ENCODE measurements around the gene METTL3. TPM values are rescaled to one million over a fixed set of nuclear protein-coding genes. Genes with fewer than 3 reads are reported as not detected.

The METTL3 gene
- total and polyA plus RNA-seq, 2 of the 8 experiments (the other 6 are each of a cell fraction or from before 2014, with no cell fraction given), result 103 to 144 TPM

DNA sequence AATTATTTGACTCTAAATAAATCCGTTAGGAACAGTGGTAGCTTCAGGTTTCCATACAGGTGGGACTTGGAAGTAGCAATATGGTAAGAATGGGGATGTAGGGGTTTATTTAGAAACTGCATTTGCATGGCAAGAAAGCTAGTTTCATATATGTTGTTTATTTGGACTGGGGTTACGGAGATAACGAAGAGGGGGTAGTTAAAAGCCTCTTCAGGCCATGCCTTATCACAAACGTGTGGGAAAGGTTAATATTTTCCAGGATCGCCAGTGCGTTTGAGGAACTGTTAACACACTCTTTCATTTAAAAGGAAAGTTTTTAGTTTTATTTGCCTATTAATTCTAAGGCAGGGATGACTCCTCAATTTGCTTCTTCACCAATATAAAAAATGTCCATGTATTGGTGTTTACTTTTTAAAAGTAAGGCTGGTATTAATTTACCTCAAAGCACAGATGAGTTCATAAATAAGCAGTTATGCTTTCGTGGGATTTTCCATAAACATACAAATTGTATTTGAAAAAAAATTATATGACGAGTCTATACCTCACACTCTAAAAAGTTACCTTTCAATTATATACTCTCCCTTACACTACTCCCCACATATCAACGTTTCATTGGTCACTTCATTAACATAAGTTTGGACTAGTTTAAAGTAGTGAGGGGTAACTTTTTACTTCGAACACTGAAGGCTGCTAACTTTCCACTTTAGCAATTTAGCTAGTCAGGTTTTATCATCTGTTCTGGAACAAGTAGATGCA is 35.2 kb downstream of the METTL3 start:
- Histone ChIP-seq H2BK12ac (ENCODE audit: low read depth, low read length) (no peak overlapping the region), H3K23me2 (ENCODE audit: low read depth, low read length) (no peaks in the 10 kb centered on the region; the same call in 1 of the 2 replicates), H3K27ac (ENCODE audit: low read depth, low read length) (no peak overlapping the region), H2BK15ac (ENCODE audit: low read length) (no peak overlapping the region), H3K23ac (ENCODE audit: insufficient read length) (no peak overlapping the region), H3K27me3 (replicated peaks in 1 of 4; ENCODE audit: control insufficient read depth in 3 of 4, extremely low read depth in 1 of 4, insufficient read depth in 3 of 4, low read length in 3 of 4) (no peaks in the 10 kb centered on the region), H3K9me3 (ENCODE audit: insufficient read depth in 2 of 2, low read depth in 1 of 2, low read length in 1 of 2) (no peaks in the 10 kb centered on the region), H4K5ac (ENCODE audit: insufficient read length, low read depth, low read length) (peak overlapping the region; percentile 86), H3K9ac (replicated peaks in 1 of 4; ENCODE audit: extremely low read depth in 1 of 4, low read depth in 3 of 4, low read length in 3 of 4) (peak overlapping the region in 3 of 4 experiments; percentile 54 to 96 (median 62); a peak in 5 of 7 replicates), H2BK120ac (replicated peaks; ENCODE audit: low read depth, low read length) (no peak overlapping the region), H3K4me1 (replicated peaks in 1 of 4; ENCODE audit: control insufficient read depth in 3 of 4, insufficient read depth in 4 of 4, low read length in 3 of 4) (no peaks in the 10 kb centered on the region; a peak in 1 of 7 replicates), H2BK20ac (ENCODE audit: low read length) (no peak overlapping the region), H2AFZ (ENCODE audit: low read length) (0 out of 2 replicates have a peak overlapping the region, but pooled peaks have one; percentile 45), H3K79me2 (ENCODE audit: control insufficient read depth in 1 of 2, insufficient read depth in 2 of 2, low read length in 2 of 2) (peaks cover 0 to 39% of the 10 kb centered on the region in 2 experiments; a peak in 3 of 4 replicates), H3K56ac (replicated peaks; ENCODE audit: insufficient read length, low read depth, low read length) (no peak overlapping the region), H2AK5ac (ENCODE audit: low read depth, low read length) (no peak overlapping the region), H3K14ac (ENCODE audit: insufficient read length) (no peak overlapping the region), H2BK5ac (ENCODE audit: low read depth, low read length) (peak overlapping the region; percentile 30; the same call in 1 of the 2 replicates), H3K4me3 (ENCODE audit: extremely low read depth in 1 of 4, insufficient read depth in 2 of 4, low read depth in 3 of 4, low read length in 4 of 4) (peak overlapping the region; percentile 79 to 100 (median 90)), H4K20me1 (replicated peaks in 1 of 2; ENCODE audit: control insufficient read depth in 1 of 2, insufficient read depth in 2 of 2, low read length in 2 of 2) (no peaks in the 10 kb centered on the region), H3K36me3 (ENCODE audit: control insufficient read depth in 2 of 4, insufficient read depth in 4 of 4, low read length in 3 of 4) (peaks cover 0 to 16% (median 10%) of the 10 kb centered on the region in 4 experiments; a peak in 6 of 8 replicates), H3K18ac (ENCODE audit: extremely low read depth, low read length) (no peak overlapping the region), H4K91ac (replicated peaks; ENCODE audit: insufficient read length, low read length) (no peak overlapping the region), H3K79me1 (ENCODE audit: low read depth, low read length) (no peaks in the 10 kb centered on the region), H3K4ac (replicated peaks; ENCODE audit: insufficient read length, low read depth, low read length) (no peak overlapping the region), H4K8ac (ENCODE audit: extremely low read depth, insufficient read depth, low read length) (no peak overlapping the region), H3K4me2 (ENCODE audit: insufficient read depth in 1 of 2, low read depth in 2 of 2, low read length in 2 of 2) (peak overlapping the region; percentile 65 to 72)
- CTCF ChIA-PET (ENCODE audit: partially characterized antibody), result interaction anchor here (0.6 to 3.0 kb wide), 6 partner anchors 10 to 197 kb away, joined by 3 to 27 read pairs (median 6); no protein-coding TSS in a partner anchor
- DNase-seq (ENCODE audit: low read depth in 1 of 2, low spot score in 2 of 2) (no peak), FAIRE-seq (no peak)
- WGBS, 2 experiments (ENCODE audit: extremely low coverage in 1 of 2, insufficient coverage in 1 of 2, insufficient read length in 1 of 2, insufficient replicate concordance in 2 of 2, low coverage in 1 of 2, low lambda C conversion rate in 2 of 2, missing lambda C conversion rate in 1 of 2), result 55 to 100% methylated on average over 1 to 10 of the region's 10 CpGs
- POLR2A ChIA-PET (ENCODE audit: partially characterized antibody), result interaction anchor here (1.6 to 5.6 kb wide), 10 partner anchors 11 to 92 kb away, joined by 3 to 23 read pairs (median 10); partner anchors contain the start of genes METTL3, SALL2 and SUPT16H
- no peak for TF ChIP-seq SIX5 (IDR thresholded peaks at IDR 0.05; ENCODE audit: low read depth, low read length)
- TF ChIP-seq JUND (IDR thresholded peaks at IDR 0.05; ENCODE audit: low read length), result no peak
- TF ChIP-seq TEAD4 (IDR thresholded peaks at IDR 0.05; ENCODE audit: low read depth, low read length), result no peak
- no peak for TF ChIP-seq CTBP2 (IDR thresholded peaks at IDR 0.05; ENCODE audit: borderline replicate concordance, insufficient read depth, insufficient read length, low read length)
- TF ChIP-seq GABPA (IDR thresholded peaks at IDR 0.05; ENCODE audit: borderline replicate concordance, insufficient read depth, low read length), result no peak
- no peak for TF ChIP-seq CEBPB (IDR thresholded peaks at IDR 0.05; ENCODE audit: low read depth, low read length)
- no peak for TF ChIP-seq ZNF274 (IDR thresholded peaks at IDR 0.05; ENCODE audit: borderline replicate concordance, extremely low read depth, low read length)
- TF ChIP-seq FOSL1 (IDR thresholded peaks at IDR 0.05; ENCODE audit: insufficient read depth, low read depth, low read length), result no peak
- TF ChIP-seq USF2 (IDR thresholded peaks at IDR 0.05; ENCODE audit: low read length), result no peak
- no peak for TF ChIP-seq RAD21 (IDR thresholded peaks at IDR 0.05 in 1 of 2, conservative IDR thresholded peaks at IDR 0.05 in 1 of 2; ENCODE audit: low read depth in 2 of 2, low read length in 2 of 2)
